H1 (cell line): Measurements from ENCODE around the gene SMS. TPM values are rescaled to one million over a fixed set of nuclear protein-coding genes. Genes with fewer than 3 reads are reported as not detected.

ENCODE experiments used
- CTCF ChIA-PET: fragments of 300-600 bp; sonication (Branson Sonifier 250); formaldehyde crosslinking; loops from one replicate; lab custom pipeline; 2021; ENCODE audit not compliant: partially characterized antibody; lab: Charles Lee
- POLR2A ChIA-PET: fragments of 300-600 bp; sonication (Branson Sonifier 250); formaldehyde crosslinking; loops from one replicate; lab custom pipeline; 2021; ENCODE audit warnings: inconsistent platforms; ENCODE audit not compliant: partially characterized antibody; lab: Charles Lee
- DNase-seq, 2 experiments: peaks; one replicate each; pipeline versions ENCODE4 v3.0.0 to v3.0.0-alpha.2; 2010 to 2022; ENCODE audit warnings: low spot score in 2 of 2, low read depth in 1 of 2, mixed read lengths in 1 of 2
- FAIRE-seq: peaks from 2 replicates; lab custom pipeline; 2011; peaks lifted over from hg19 to GRCh38; lab: Jason Lieb, UNC
- H2AFZ ChIP-seq: 2 replicates; pipeline ENCODE4 v1.8.1; 2012; ENCODE audit warnings: low read length, inconsistent platforms
- H2AK5ac ChIP-seq: 2 replicates; pipeline ENCODE4 v1.6.1; 2013; ENCODE audit warnings: low read depth, low read length
- H2BK120ac ChIP-seq: replicated peaks from 2 replicates; pipeline ENCODE3; 2013; ENCODE audit warnings: low read depth, low read length, inconsistent platforms
- H2BK12ac ChIP-seq: 2 replicates; pipeline ENCODE4 v1.6.1; 2013; ENCODE audit warnings: low read depth, low read length
- H2BK15ac ChIP-seq: 2 replicates; pipeline ENCODE4 v1.6.1; 2013; ENCODE audit warnings: low read length
- H2BK20ac ChIP-seq: 2 replicates; pipeline ENCODE4 v1.6.1; 2013; ENCODE audit warnings: low read length
- H2BK5ac ChIP-seq: 2 replicates; pipeline ENCODE4 v1.6.1; 2013; ENCODE audit warnings: low read depth, low read length
- H3K14ac ChIP-seq: 2 replicates; pipeline ENCODE4 v1.6.1; 2013; ENCODE audit warnings: inconsistent platforms; ENCODE audit not compliant: insufficient read length
- H3K18ac ChIP-seq: 2 replicates; pipeline ENCODE4 v1.6.1; 2013; ENCODE audit warnings: low read length; ENCODE audit errors: extremely low read depth
- H3K23ac ChIP-seq: 2 replicates; pipeline ENCODE4 v1.6.1; 2013; ENCODE audit warnings: inconsistent platforms; ENCODE audit not compliant: insufficient read length
- H3K23me2 ChIP-seq: 2 replicates; pipeline ENCODE4 v1.6.1; 2013; ENCODE audit warnings: low read depth, low read length
- H3K27ac ChIP-seq: 2 replicates; pipeline ENCODE4 v1.6.1; 2011; ENCODE audit warnings: low read depth, low read length, inconsistent platforms
- H3K27me3 ChIP-seq, 4 experiments: replicated peaks in 1 of 4; 1 replicate in 1 of 4; 2 replicates in 3 of 4; pipeline versions ENCODE4 v1.6.1 to v1.8.1; 2011 to 2013; ENCODE audit warnings: low read length in 3 of 4, mild to moderate bottlenecking in 3 of 4, inconsistent platforms in 2 of 4, mixed read lengths in 2 of 4, moderate library complexity in 1 of 4; ENCODE audit not compliant: control insufficient read depth in 3 of 4, insufficient read depth in 3 of 4; ENCODE audit errors: extremely low read depth in 1 of 4
- H3K36me3 ChIP-seq, 4 experiments: 2 replicates each; pipeline versions ENCODE4 v1.6.1 to v1.8.1; 2011 to 2013; ENCODE audit warnings: mild to moderate bottlenecking in 4 of 4, low read length in 3 of 4, moderate library complexity in 2 of 4, control low read depth in 1 of 4, inconsistent platforms in 1 of 4; ENCODE audit not compliant: insufficient read depth in 4 of 4, control insufficient read depth in 2 of 4
- H3K4ac ChIP-seq: replicated peaks from 2 replicates; pipeline ENCODE3; 2013; ENCODE audit warnings: low read length, low read depth, mixed read lengths, inconsistent platforms; ENCODE audit not compliant: insufficient read length
- H3K4me1 ChIP-seq, 4 experiments: replicated peaks in 1 of 4; 1 replicate in 1 of 4; 2 replicates in 3 of 4; pipeline versions ENCODE4 v1.6.1 to v1.8.1; 2011 to 2013; ENCODE audit warnings: low read length in 3 of 4, inconsistent platforms in 2 of 4, mixed read lengths in 1 of 4; ENCODE audit not compliant: insufficient read depth in 4 of 4, control insufficient read depth in 3 of 4
- H3K4me2 ChIP-seq, 2 experiments: 2 replicates each; pipeline versions ENCODE4 v1.6.1 to v1.8.1; 2011 to 2013; ENCODE audit warnings: low read depth in 2 of 2, low read length in 2 of 2, control low read depth in 1 of 2, inconsistent platforms in 1 of 2, mild to moderate bottlenecking in 1 of 2; ENCODE audit not compliant: insufficient read depth in 1 of 2
- H3K4me3 ChIP-seq, 4 experiments: fragments of 200-600, 300-600 bp in 1 of 4; sonication (generic), shearing (Covaris generic), sonication (Bioruptor Twin) in 1 of 4; 2 replicates each; pipeline versions ENCODE4 v1.5.1 to v1.8.1; 2011 to 2016; ENCODE audit warnings: low read length in 4 of 4, low read depth in 3 of 4, control low read depth in 2 of 4, inconsistent platforms in 2 of 4, mild to moderate bottlenecking in 2 of 4, mixed read lengths in 1 of 4, moderate library complexity in 1 of 4; ENCODE audit not compliant: insufficient read depth in 2 of 4; ENCODE audit errors: extremely low read depth in 1 of 4
- H3K56ac ChIP-seq: replicated peaks from 2 replicates; pipeline ENCODE3; 2013; ENCODE audit warnings: low read depth, mild to moderate bottlenecking, mixed read lengths, low read length, inconsistent platforms; ENCODE audit not compliant: insufficient read length
- H3K79me1 ChIP-seq: 2 replicates; pipeline ENCODE4 v1.6.1; 2013; ENCODE audit warnings: low read depth, low read length, control low read depth
- H3K79me2 ChIP-seq, 2 experiments: 2 replicates each; pipeline versions ENCODE4 v1.6.1 to v1.8.1; 2012 to 2013; ENCODE audit warnings: low read length in 2 of 2, mild to moderate bottlenecking in 2 of 2, inconsistent platforms in 1 of 2; ENCODE audit not compliant: insufficient read depth in 2 of 2, control insufficient read depth in 1 of 2
- H3K9ac ChIP-seq, 4 experiments: replicated peaks in 1 of 4; 1 replicate in 1 of 4; 2 replicates in 3 of 4; pipeline versions ENCODE4 v1.6.1 to v1.8.1; 2011 to 2013; ENCODE audit warnings: low read depth in 3 of 4, low read length in 3 of 4, control low read depth in 2 of 4, mild to moderate bottlenecking in 2 of 4, moderate library complexity in 2 of 4, inconsistent platforms in 1 of 4; ENCODE audit errors: extremely low read depth in 1 of 4
- H3K9me3 ChIP-seq, 2 experiments: 2 replicates each; pipeline versions ENCODE4 v1.6.1 to v1.8.1; 2012 to 2013; ENCODE audit warnings: mild to moderate bottlenecking in 2 of 2, moderate library complexity in 2 of 2, control low read depth in 1 of 2, inconsistent platforms in 1 of 2, low read depth in 1 of 2, low read length in 1 of 2, mixed read lengths in 1 of 2; ENCODE audit not compliant: insufficient read depth in 2 of 2
- H4K20me1 ChIP-seq, 2 experiments: replicated peaks in 1 of 2; 2 replicates each; pipeline versions ENCODE3 to v1.8.1; 2011 to 2013; ENCODE audit warnings: inconsistent platforms in 2 of 2, low read length in 2 of 2, mild to moderate bottlenecking in 1 of 2; ENCODE audit not compliant: insufficient read depth in 2 of 2, control insufficient read depth in 1 of 2
- H4K5ac ChIP-seq: 2 replicates; pipeline ENCODE4 v1.6.1; 2013; ENCODE audit warnings: low read length, low read depth, mixed read lengths, inconsistent platforms; ENCODE audit not compliant: insufficient read length
- H4K8ac ChIP-seq: 2 replicates; pipeline ENCODE4 v1.8.0; 2013; ENCODE audit warnings: mild to moderate bottlenecking, moderate library complexity, low read length, inconsistent platforms; ENCODE audit not compliant: insufficient read depth; ENCODE audit errors: extremely low read depth
- H4K91ac ChIP-seq: replicated peaks from 2 replicates; pipeline ENCODE3; 2013; ENCODE audit warnings: low read length, mixed read lengths, inconsistent platforms; ENCODE audit not compliant: insufficient read length
- RAD21 ChIP-seq, 2 experiments: IDR thresholded peaks in 1 of 2; conservative IDR thresholded peaks in 1 of 2; 2 replicates each; pipeline ENCODE4 v1.6.1; 2011; ENCODE audit warnings: low read depth in 2 of 2, low read length in 2 of 2, improper control_type of control experiment in 1 of 2, inconsistent platforms in 1 of 2, mild to moderate bottlenecking in 1 of 2, moderate library complexity in 1 of 2
- RXRA ChIP-seq: IDR thresholded peaks from 2 replicates; pipeline ENCODE4 v1.6.1; 2011; ENCODE audit warnings: low read depth, mild to moderate bottlenecking, low read length, moderate library complexity; ENCODE audit not compliant: insufficient read depth
- WGBS, 2 experiments: shearing (Covaris generic) in 1 of 2; methylation state at CpG; one replicate each; pipeline versions ENCODE4 v1.1.6 to v1.1.7; 2013 to 2015; ENCODE audit warnings: low lambda C conversion rate in 2 of 2, mixed read lengths in 2 of 2, inconsistent platforms in 1 of 2, low coverage in 1 of 2, missing lambda C conversion rate in 1 of 2; ENCODE audit not compliant: insufficient replicate concordance in 2 of 2, insufficient coverage in 1 of 2, insufficient read length in 1 of 2; ENCODE audit errors: extremely low coverage in 1 of 2, missing lambda C conversion rate in 1 of 2; 5-methylcytosine and 5-hydroxymethylcytosine counted together
- polyA plus RNA-seq, 7 experiments: library from polyadenylated mRNA; depleted of rRNA in 3 of 7; stranded (reverse) in 5 of 7; unstranded in 2 of 7; fragments of >200 nt in 5 of 7; fragments of 200-250 nt in 2 of 7; gene quantifications; 1 replicate in 5 of 7; 2 replicates in 1 of 7; 4 replicates in 1 of 7; pipeline versions ENCODE4 v1.2.1 to v1.2.3, GENCODE V29; 2011 to 2013; ENCODE audit warnings: missing spikeins in 2 of 7, mixed read lengths in 2 of 7
- total RNA-seq: library from RNA; stranded (reverse); fragmentation: NEBNext Ultra II Directional; extraction: Animal tissue kit (Norgen Biotek cat#: 25700); gene quantifications from 2 replicates; pipeline ENCODE4 v1.2.1, GENCODE V29; 2021

The SMS gene
- total and polyA plus RNA-seq, 2 of the 8 experiments (the other 6 are each of a cell fraction or from before 2014, with no cell fraction given): 66.3 to 256 TPM

GRCh38 chrX:21975812-21976211 lies 35.3 kb downstream of the SMS start:
- H3K4me3 ChIP-seq: no peak overlapping the region
- no peaks in the 10 kb centered on the region; a peak in 1 of 4 replicates for H3K79me2 ChIP-seq
- peaks cover 2 to 57% (median 29%) of the 10 kb centered on the region in 4 experiments; a peak in 7 of 8 replicates for H3K36me3 ChIP-seq
- no peaks in the 10 kb centered on the region for H3K9me3 ChIP-seq
- H3K4ac ChIP-seq: no peak overlapping the region
- no peak overlapping the region for H3K23ac ChIP-seq
- H4K8ac ChIP-seq: no peak overlapping the region
- H3K23me2 ChIP-seq: no peaks in the 10 kb centered on the region
- H2AFZ ChIP-seq: no peak overlapping the region
- H2BK12ac ChIP-seq: no peak overlapping the region
- no peaks in the 10 kb centered on the region for H3K4me1 ChIP-seq
- FAIRE-seq: no peak
- H3K79me1 ChIP-seq: no peaks in the 10 kb centered on the region
- WGBS, 2 experiments: 89% methylated on average over 6 of the region's 6 CpGs; no CpG with 5 or more reads in 1 of the 2 experiments
- H3K18ac ChIP-seq: no peak overlapping the region
- H4K91ac ChIP-seq: no peak overlapping the region
- no peak overlapping the region for H2AK5ac ChIP-seq
- H3K9ac ChIP-seq: no peak overlapping the region
- CTCF ChIA-PET: interaction anchor here (0.8 to 2.6 kb wide), 6 partner anchors 9 to 205 kb away, joined by 3 to 12 read pairs (median 3); partner anchors contain the start of gene MBTPS2
- H4K20me1 ChIP-seq: no peaks in the 10 kb centered on the region
- TF ChIP-seq RAD21 (IDR thresholded peaks at IDR 0.05 in 1 of 2, conservative IDR thresholded peaks at IDR 0.05 in 1 of 2; ENCODE audit: low read depth in 2 of 2, low read length in 2 of 2) (peak; percentile 43 to 46), RXRA (no peak)
- TF ChIP-seq, all 59 proteins: peak for 1
- no peak for DNase-seq
- Histone ChIP-seq H2BK20ac (no peak overlapping the region), H4K5ac (no peak overlapping the region), H2BK120ac (no peak overlapping the region), H3K27ac (no peak overlapping the region), H3K56ac (no peak overlapping the region), H3K4me2 (no peak overlapping the region), H3K27me3 (no peaks in the 10 kb centered on the region), H3K14ac (no peak overlapping the region), H2BK5ac (no peak overlapping the region), H2BK15ac (no peak overlapping the region)
- POLR2A ChIA-PET: no interaction called here
